Smooth muscle cell of the pulmonary artery (primary cell): ENCODE data around the gene FUS. TPM values are rescaled to one million over a fixed set of nuclear protein-coding genes. Genes with fewer than 3 reads are reported as not detected.

Source experiments
- total RNA-seq: library from RNA; depleted of rRNA; stranded (reverse); fragments of >200 nt; gene quantifications from 2 replicates; pipeline ENCODE4 v1.2.3, GENCODE V29; 2014

Gene FUS
- total RNA-seq: 38.8 and 39.8 TPM in 2 replicates

GRCh38 chr16:31179747-31180459 lies at the start of gene FUS:
TSS of gene FUS (plus strand) at chr16:31180139. CDS start at chr16:31180215, 76 bp downstream.

GRCh38 chr16:31135535-31136286 lies 44.2 kb upstream of the FUS start, which contains the start of gene PRSS8:
TSS of gene PRSS8 (minus strand) at chr16:31135727. CDS start at chr16:31135498, 229 bp downstream.

GRCh38 chr16:31149894-31150890 lies 29.7 kb upstream of the FUS start, which contains the start of gene PRSS36:
TSS of gene PRSS36 (minus strand) at chr16:31150066. CDS start at chr16:31150035, 31 bp downstream.

GRCh38 chr16:31202414-31203375 lies 22.8 kb downstream of the FUS start, which contains the start of gene PYCARD:
TSS of gene PYCARD (minus strand) at chr16:31202760. CDS start at chr16:31202690, 70 bp downstream.

GRCh38 chr16:31213877-31214707 lies 34.2 kb downstream of the FUS start, which contains the start of gene TRIM72:
TSS of gene TRIM72 (plus strand) at chr16:31214119. CDS start at chr16:31214739, 620 bp downstream.

GRCh38 chr16:31216422-31217135 lies 36.6 kb downstream of the FUS start, which contains the start of gene PYDC1:
TSS of gene PYDC1 (minus strand) at chr16:31217135. CDS start at chr16:31217028, 107 bp downstream.

Other genes starting within 250 kb of the FUS start
- 46.9 and 58.4 TPM in 2 replicates for gene ORAI3, start 231.1 kb upstream of the FUS start, total RNA-seq
- gene SETD1A, start 222.4 kb upstream of the FUS start, total RNA-seq: 2.8 and 4.4 TPM in 2 replicates
- 28.9 and 50.4 TPM in 2 replicates for gene HSD3B7, start 194.9 kb upstream of the FUS start, total RNA-seq
- 0.85 and 2.6 TPM in 2 replicates for gene STX1B, start 169.5 kb upstream of the FUS start, total RNA-seq
- gene STX4, start 146.6 kb upstream of the FUS start, total RNA-seq: 25.5 and 36.9 TPM in 2 replicates
- 7.0 and 9.8 TPM in 2 replicates for gene ZNF668, start 105.9 kb upstream of the FUS start, total RNA-seq
- gene ZNF646, start 105.7 kb upstream of the FUS start, total RNA-seq: 17.5 TPM in 2 replicates
- gene PRSS53, start 91.2 kb upstream of the FUS start, total RNA-seq: 4.8 and 6.0 TPM in 2 replicates
- gene VKORC1, start 85.3 kb upstream of the FUS start, total RNA-seq: 248 and 295 TPM in 2 replicates
- gene BCKDK, start 71.8 kb upstream of the FUS start, total RNA-seq: 34.1 and 46.7 TPM in 2 replicates
- 41.5 and 41.6 TPM in 2 replicates for gene KAT8, start 62.5 kb upstream of the FUS start, total RNA-seq
- gene PRSS8, start 44.4 kb upstream of the FUS start, total RNA-seq: not detected in 2 replicates
- gene PRSS36, start 30.1 kb upstream of the FUS start, total RNA-seq: 0.59 and 0.73 TPM in 2 replicates
- 19.2 and 19.9 TPM in 2 replicates for gene PYCARD, start 22.6 kb downstream of the FUS start, total RNA-seq
- gene TRIM72, start 34.0 kb downstream of the FUS start, total RNA-seq: under 0.01 TPM in 1 of 2 replicates, not detected in the other
- not detected in 2 replicates for gene PYDC1, start 37.0 kb downstream of the FUS start, total RNA-seq
- 0.13 TPM in 1 of 2 replicates, not detected in the other for gene ITGAM, start 79.8 kb downstream of the FUS start, total RNA-seq
- not detected in 2 replicates for gene ITGAX, start 175.0 kb downstream of the FUS start, total RNA-seq
- gene ITGAD, start 213.2 kb downstream of the FUS start, total RNA-seq: not detected in 2 replicates
- not detected in 2 replicates for gene COX6A2, start 248.2 kb downstream of the FUS start, total RNA-seq